GM21381 (cell line): ENCODE data around the gene LETM1.

ENCODE experiments used
- ATAC-seq: cut with Tn5 transposase; IDR thresholded peaks from one replicate; pipeline ENCODE4 v1.9.1; 2021; ENCODE audit warnings: mild to moderate bottlenecking, moderate library complexity; ENCODE audit not compliant: unreplicated experiment

LETM1 gene

DNA sequence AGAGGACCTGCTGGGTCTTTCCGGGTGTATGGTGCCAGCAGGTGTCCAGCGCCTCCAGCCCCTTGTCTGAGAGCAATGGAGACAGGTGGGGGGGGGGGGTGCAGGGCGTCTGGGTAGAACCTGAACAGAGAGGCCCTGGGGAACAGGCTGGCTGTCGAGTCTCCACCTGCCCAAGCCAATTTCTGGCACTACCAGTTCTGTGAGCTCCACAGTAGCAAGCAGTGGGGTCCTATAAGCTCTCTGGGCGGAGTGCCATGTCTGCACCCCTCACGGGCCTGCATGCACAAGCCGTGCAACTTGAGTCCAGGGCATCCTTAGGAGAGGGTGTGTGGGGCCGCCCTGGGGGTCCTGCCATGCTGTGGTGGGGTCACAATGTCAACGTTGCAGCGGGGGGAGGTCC, 72.9 kb downstream of the LETM1 start:
- ATAC-seq, result no peak

DNA sequence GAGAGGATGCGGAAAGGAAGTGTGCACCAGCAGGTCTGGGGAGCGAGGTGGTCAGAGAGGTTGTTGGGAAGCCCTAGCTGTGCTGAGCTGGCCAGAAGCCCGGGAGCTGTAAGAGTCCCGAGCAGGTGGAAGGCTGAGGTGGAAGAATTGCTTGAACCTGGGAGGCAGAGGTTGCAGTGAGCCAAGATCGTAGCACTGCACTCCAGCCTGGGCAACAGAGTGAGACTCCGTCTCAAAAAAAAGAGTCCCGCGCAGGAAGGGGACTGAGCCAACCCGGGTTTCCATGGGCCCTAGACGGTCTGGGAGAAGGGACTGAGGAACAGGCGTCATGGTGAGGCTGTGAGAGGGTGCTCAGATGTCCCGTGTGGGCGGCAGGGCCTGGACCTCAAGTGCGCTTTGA, 75.5 kb downstream of the LETM1 start:
- no peak for ATAC-seq

DNA sequence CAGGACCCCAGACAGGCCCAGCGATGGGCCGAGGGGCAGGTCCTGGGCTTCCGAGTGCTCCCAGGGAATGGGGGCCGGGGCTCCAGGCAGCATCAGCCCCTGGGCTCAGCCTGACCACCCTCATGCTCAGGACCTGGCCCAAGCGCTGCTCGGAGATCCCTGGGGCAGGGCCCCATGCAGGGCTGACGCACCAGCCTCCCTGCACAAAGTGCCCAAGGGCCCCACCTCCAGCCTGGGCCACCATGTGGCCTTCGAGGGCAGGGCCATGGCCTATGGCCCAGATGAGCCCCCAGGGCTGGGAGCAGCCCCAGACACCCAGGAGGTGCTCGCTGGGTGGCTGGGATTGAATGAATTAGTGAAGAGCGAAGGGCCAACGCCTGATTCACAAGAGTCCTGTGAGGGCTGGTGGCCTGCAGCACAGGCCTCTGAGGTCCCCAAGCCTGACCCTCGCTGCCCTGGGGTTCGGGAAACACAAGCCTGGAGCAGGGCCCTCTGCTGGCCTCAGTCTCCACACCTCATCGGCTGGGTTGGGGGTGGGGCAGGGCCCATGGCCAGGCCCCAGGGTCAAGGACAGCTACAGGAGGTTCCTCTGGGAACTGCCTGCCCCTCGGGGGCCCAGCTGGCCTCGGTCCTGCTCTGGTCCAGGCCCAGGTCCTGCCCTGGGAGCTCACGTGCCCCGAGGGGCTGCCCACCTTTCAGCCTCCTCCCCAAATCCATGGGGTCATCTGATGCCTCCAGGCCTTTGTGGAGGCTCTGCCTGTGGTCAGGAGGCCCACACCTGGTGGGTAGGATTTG, 76.2 kb downstream of the LETM1 start:
- ATAC-seq, result no peak

DNA sequence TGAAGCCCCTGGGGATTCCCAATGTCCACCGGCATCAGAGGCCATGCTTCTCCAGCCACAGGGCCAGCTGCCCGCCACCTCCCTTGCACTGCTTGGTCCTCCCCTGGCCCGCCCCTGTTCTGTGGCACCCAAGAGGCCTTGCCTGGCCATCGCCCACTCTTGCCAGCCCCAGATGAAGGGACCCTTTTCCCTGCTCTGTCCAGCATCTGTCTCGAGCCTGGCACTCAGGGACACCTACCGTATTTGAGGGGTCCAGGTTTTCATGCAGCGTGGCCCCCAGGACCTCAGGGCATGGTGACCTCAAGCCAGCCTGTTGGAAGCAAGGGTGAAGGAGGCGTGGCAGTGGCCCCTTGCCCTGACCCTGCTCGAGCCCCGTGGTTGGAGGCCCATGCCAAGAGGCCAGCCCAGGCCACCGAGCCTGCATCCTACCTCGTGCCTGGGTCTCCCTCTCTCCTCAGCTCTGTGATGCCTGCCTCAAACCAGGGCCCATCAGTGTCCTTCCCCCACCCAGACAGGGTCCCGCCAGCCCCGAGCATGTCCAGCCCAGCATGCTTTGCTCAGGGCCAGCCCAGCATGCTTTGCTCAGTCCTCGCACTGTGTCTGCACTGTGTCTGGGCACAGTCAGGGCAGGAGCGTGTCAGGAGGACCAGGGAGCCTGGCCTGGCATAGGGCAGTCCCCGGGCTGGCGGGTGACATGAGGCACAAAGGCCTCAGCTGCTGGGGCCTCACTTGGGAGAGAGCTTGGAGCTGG, 77.1 kb downstream of the LETM1 start:
- no peak for ATAC-seq

DNA sequence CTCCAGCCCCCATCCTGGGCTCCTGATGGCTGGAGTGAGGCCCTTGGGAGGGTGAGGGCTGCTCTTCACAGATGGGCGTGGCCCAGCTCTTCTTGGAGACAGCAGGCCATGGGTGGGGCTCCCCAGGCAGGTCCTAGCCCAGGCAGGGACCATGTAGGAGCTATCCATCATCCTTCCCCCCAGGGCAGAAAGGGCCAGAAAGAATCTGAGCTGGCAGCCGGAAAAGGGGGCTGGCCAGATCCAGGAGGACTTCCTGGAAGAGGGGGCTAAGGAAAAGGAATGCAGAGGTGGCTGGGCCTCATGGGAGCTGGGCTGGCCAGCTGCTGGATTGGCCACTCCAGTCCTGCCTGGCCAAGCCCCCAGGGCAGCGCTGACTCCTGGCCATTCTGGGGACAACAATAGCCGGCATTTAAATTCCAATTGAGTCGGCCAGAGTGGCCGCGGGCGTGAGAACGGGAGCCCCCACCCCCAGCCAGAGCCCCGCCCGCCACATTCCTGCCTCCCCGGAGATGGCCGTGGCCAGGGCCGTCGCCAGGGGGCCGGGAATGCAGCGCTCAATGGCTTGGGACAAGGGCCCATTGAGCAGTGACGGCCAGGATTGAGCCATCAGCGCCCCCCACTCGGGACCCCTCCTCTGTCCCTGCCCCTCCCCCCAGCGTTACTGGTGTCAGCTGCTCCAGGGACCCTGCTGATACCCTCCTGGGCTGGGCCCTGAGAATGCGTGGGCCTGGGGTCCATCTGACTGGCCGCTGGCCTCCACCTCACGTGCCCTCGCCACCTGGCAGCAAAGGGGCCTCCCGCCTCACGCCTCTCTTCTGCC, 77.9 kb downstream of the LETM1 start:
- no peak for ATAC-seq

DNA sequence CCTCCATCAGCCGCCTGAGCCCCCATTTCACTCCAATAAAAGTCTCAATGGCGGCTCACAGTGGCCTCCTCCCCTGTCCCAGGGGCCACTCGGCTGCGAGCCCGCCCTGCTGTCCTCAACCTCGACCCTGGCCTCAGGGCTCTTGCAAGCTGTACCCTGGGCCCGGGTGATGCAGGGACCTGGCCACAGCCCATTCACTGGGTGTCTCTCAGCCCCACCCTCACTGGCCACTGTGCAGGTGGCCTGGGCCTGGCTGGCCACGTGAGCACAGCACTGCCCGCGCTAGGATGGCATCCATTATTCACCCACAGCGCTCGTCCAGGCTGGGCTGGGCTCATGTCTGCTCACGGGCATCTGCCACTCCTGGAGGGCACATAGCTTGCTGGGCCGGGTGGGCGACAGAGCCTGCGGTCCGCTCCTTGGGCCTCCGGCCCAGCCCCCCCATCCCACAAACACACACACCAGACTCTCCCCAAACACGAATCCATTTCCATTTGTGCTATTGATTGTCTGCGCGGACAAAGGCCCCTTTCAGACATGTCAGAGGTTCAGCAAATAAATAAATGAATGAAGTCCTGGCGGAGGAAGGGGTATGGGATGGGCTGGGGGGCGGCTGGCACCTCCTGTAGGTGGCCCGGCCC, 79.3 kb downstream of the LETM1 start:
- ATAC-seq, result no peak

DNA sequence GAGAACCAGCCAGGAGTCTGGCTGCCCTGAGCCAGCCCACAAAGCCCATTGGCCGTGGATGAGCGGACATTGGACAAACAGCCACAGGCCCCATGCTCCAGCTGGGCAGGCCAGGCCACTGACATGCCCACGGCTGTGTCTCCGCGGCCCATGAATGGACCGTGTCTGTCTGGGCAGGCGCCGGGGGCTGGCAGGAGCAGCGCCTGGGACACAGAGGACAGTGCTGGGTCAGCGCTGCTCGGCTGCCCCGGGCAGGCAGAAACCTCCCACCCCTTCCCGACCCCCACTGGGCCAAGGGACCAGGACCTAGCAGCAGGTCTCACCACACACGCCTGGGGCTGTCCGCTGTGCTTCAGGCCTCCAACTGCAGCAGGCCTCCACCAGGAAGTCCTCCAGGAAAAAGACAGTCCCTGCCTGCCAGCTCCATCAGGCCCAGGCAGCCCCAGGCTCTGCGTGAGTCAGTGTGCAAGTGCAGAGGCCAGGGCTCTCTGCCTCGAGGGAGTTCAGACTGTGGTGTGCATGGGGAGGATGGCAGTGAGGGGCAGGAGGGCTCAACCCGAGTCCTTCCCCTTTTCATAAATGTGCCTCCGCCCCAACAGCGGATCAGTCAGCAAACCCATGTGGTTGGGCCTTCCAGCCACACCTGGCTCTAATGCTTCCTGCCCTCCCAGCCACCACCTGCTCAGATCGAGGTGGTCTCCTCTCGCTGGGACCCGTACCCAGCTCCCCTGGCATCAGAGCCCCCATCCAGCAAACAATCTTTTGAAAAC, 80.0 kb downstream of the LETM1 start:
- no peak for ATAC-seq

DNA sequence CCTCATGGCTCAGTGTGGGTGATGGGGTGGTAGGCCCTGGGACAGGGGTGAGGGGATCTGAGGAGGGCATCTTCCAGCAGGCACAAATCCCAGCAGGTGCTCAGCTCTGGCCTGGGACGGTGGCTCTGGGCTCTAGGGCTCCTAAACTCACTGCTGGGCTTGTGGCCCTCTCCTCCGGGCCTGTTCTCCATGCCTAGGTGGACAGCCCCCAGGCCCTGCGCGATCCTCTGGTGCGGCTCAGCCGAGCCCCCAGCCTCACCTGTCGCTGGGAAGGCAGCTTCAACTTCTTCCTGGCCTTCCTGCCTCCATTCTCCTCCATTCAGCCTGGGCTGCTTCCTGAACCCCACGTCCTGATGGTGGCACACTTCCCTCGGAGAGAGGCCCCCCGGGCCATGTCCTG, 82.2 kb downstream of the LETM1 start:
- ATAC-seq, result no peak

DNA sequence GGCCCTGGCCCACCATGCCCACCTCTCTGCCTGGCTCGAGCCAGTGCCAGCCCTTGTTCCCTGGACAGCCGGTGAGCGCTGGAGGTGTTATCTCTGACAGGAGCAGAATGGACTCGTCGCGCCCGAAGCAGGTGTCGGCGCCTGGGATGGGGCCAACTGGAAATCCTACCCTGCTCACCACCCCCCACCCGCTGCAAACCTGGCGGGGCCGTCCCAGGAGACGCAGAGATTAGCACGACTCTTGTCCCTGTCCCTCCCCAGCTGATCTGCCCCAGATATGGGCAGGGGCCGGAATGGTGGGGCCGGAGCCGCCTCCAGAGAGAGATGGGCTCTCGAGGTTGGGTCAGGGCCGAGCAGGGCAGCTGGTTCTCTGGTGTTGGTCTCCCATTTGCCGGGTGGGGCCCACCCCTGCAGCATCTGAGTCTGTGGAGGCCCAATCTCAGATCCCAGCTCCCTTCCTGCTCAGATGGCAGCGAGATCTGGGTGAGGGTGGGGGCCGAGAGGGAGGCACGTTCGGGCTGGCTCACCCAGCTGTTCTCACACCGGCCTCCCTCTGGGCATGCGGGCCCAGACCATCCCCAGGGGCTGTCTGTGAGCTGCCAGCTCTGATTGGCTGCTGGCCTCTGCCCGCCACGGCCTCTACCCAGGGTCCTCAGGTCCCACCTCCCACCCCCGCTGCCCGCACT, 83.0 kb downstream of the LETM1 start:
- no peak for ATAC-seq

DNA sequence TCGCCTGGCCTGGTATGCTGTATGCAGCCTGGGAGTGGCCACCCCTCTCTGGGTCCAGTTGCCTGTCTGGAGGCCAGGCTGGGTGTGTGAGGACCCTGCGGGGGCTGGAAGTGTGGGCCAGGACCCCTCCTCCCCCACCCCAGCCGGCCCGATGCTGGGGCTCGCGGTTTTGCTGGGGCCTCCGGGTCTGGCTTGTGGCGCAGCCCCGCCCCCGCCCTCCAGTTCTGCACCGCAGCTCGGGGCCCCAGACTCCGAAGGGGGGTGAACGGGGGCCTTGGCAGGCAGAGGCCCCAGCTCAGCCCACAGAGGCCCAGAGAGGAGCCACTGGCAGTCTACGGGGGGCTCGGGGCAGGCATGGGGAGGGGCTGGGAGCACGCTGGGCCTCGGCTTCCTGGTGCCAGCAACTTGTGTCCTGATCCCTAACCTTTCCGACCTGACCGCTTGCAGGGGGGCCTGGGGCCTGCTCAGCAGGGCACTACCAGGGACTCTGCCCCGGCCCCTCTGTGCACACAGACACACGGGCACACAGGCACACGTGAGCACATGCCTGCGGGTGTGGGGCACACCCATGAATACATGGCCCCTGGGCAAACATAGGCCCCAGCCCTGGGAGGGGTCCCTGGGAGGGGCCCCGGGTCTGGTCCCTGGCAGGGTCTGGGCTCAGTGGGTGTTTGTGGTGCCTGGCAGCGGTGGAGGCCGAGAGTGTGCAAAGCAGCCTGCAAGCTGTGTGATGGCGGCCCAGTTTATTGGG, 84.2 kb downstream of the LETM1 start:
- ATAC-seq, result no peak

DNA sequence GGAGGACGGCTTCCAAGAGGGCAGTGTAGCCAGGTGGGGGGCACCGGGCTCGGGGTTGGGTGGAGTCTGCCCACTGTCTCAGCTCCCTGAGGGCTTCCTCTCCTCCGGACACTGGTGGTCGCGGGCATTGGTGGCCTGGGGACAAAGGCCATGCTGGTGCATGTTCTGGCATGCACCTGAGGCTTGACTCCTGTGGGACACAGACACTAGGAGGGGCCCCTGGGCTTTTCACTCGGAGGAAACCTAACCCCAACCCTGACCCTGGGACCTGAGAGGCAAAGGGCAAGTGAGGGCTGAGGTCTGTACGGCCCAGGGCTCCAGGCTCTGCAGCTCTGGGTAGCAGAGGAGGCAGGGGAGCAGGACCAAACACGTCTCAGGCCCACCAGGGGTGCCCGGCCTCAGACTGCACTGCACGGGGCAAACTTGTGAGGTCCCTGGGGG, 85.1 kb downstream of the LETM1 start:
- ATAC-seq, result no peak

DNA sequence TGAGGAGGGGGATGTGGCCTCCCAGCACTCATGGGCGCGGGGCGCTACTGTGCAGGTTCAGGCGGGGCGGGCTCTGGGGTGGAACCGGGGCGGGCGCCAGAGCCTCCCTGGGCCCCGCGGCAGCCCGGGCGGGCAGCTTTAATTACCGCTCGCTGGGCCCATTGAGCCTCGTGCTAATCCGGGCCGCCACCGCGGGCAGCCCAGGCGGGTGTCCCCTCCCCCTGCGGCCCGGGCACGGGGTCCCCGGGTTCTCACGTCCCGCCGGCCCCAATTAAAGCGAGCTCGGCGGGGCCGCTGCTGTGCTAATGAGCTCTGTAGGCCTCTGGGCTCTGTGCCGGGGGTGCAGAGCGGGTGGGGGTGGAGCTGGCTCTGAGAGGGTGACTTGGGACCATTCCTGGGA, 85.7 kb downstream of the LETM1 start:
- no peak for ATAC-seq

DNA sequence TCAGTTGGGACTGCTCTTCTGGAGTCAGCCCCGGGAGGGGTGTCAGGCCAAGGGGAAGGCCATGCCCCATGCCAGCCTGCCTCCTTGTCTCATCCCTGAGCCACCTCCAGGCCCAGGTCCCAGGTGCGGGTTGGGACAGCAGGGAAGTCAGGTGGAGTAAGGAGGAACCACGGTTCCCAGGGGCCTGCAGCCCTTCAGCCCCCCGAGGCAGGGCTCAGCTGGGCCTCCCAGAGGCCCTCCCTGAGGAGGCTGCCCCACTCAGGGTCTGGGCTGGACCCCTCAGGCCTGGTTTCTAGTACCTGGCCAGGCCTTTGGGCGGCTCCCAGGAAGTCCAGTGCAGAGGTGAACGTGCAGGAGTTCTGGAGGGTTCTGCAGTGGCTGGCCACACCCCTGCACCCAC, 86.3 kb downstream of the LETM1 start:
- ATAC-seq, result no peak

DNA sequence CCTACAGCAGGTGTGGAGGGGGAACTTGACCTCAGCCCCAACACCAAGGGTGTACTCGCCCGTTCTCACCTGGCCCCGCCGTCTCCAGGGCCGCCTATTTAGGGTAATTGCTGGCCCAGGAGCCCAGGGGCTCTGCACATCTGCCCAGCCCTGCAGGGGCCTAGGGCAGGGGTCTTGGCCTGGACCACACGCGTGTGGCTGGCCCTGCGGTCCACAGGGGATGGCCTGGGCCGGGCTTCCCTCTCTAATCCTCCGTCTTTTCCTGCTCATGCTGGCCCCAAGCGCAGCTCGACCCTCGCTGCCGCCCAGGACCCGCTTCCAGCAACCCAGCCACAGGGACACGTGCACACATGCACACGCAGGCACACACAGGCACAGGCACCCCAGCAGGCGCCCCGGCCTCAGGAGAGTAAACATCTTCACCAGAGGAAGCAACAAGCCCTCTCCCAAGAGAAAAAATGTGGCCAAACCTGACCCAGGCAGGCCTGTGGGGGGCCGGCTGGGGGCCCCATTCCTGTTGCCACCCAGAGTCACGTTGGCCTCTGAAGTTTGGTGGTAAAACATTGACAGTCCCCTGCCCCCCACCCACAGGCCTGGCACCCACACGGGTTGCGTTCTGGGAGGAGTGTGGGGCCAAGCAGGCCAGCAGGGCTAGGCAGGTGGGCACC, 87.5 kb downstream of the LETM1 start:
- ATAC-seq, result no peak

DNA sequence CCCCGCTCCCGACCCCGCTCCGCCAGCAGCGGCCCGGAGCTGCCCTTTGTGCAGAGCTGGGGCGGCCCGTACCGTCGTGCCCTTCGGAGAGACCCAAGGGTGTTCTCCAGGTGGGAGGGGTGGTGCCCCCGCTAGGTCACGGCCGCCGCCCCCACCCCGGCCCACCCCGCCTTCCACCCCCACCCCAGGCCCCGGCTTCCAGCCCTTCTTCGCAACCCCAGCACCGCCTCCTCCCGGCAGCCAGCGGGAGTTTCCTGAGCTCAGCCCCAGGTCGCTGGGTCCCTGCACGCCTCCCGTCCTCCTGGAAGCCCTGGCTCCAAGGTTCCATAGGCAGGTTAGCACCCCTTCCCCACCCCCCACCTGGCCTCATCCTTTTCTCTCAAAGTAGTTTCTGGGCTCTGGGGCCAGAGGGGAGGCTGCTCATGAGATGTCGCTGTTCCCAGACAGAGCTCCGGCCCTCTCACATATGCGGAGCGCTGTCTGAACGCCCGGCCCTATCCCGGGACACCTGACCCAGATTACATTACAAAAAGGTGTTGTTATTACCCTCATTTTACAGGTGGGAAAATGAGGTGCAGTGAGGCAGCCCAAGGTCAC, 88.1 kb downstream of the LETM1 start:
- ATAC-seq, result no peak

DNA sequence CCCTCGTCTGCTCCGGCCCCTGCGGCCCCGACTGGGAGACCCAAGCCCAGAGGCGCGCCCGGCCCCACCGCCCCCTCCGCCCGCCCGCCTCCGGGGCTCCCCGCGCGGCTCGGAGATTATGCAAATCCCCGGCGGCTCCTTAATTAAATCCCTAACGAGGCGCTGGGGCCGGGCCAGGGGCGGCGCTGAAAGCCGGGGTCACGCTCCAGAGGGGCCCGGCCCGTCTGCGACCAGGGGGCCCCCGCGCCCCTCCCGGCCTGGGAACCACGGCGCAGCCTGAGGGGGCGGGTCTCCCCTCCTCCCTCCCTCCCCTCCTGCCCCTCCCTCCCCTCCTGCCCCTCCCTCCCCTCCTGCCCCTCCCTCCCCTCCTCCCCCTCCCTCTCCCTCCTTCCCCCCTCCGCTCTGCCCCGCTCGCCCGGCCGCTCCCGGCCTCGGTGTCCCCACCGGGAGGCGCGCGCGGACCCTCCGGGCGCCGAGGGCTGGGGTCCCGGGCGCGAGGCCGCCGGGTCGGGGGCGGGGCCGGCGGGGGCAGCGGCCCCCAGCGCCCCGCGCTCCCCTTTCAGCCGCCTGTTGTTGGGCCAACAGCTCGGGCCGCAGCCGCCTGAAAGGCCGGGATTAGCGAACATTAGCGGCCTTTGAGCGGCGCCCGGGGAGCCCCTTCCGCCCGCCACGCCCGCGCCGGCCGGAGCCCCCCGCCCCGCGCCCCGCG, 88.7 kb downstream of the LETM1 start:
- no peak for ATAC-seq
